ENCODE results near the gene SDHB. TPM values are rescaled to one million over a fixed set of nuclear protein-coding genes. Genes with fewer than 3 reads are reported as not detected.

The SDHB gene
- total and polyA plus RNA-seq, 9 of the 15 experiments (the other 6 are each of a cell fraction or from before 2014, with no cell fraction given) = 207 to 554 (median 365) TPM

- TF ChIP-seq CREB5 (CRISPR knock-in tag; IDR thresholded peaks at IDR 0.05) (no peak), TEAD1 (CRISPR knock-in tag; IDR thresholded peaks at IDR 0.05) (no peak), ZNF224 (CRISPR knock-in tag; IDR thresholded peaks at IDR 0.05) (no peak)
These were observed 1.8 kb downstream of the SDHB start (continued) for GRCh38 chr1:17052038-17052437.

- WGBS (ENCODE audit: insufficient coverage, low coverage, missing lambda C conversion rate) = 86% methylated on average over 5 of the region's 5 CpGs
- intact Hi-C loops (cut with micrococcal nuclease) = loop anchor here (2.0 kb wide), 1 partner anchor 97 kb away; no protein-coding TSS in a partner anchor
- TF ChIP-seq SUPT5H (IDR thresholded peaks at IDR 0.05) = no peak
- no peak for TF ChIP-seq MAFK (IDR thresholded peaks at IDR 0.05; ENCODE audit: low read length)
- no peak for TF ChIP-seq ASH1L (IDR thresholded peaks at IDR 0.05; ENCODE audit: borderline replicate concordance, low read depth, partially characterized antibody)
- TF ChIP-seq CAMTA2 (CRISPR knock-in tag; conservative IDR thresholded peaks at IDR 0.05) = no peak
- TF ChIP-seq U2AF2 (optimal IDR thresholded peaks at IDR 0.05; ENCODE audit: low read depth, low read length) = no peak
- no peak for TF ChIP-seq ZBTB40 (IDR thresholded peaks at IDR 0.05)
- no peak for TF ChIP-seq ZBTB40 (CRISPR knock-in tag; IDR thresholded peaks at IDR 0.05)
- no peak for TF ChIP-seq ZNF507 (tag; conservative IDR thresholded peaks at IDR 0.05)
- TF ChIP-seq PYGO2 (tag; IDR thresholded peaks at IDR 0.05) = no peak
These were observed 5.9 kb downstream of the SDHB start for GRCh38 chr1:17047924-17048323.

More at GRCh38 chr1:17047924-17048323, 5.9 kb downstream of the SDHB start:
- ATAC-seq = peak; percentile 56
- Histone ChIP-seq H3K79me2 (ENCODE audit: control insufficient read depth, insufficient read depth, low read length) (peaks cover 75% of the 10 kb centered on the region), H3K27ac (ENCODE audit: extremely low read depth, low read depth, low read length) (no peak overlapping the region), H3K4me2 (ENCODE audit: insufficient read depth, low read length) (no peak overlapping the region), H3K4me1 (replicated peaks in 1 of 2; ENCODE audit: control insufficient read depth in 2 of 2, insufficient read depth in 2 of 2, low read length in 2 of 2) (peaks cover 0 to 10% of the 10 kb centered on the region in 2 experiments; a peak in 2 of 5 replicates), H3K27me3 (ENCODE audit: control insufficient read depth in 2 of 2, insufficient read depth in 2 of 2, low read length in 2 of 2) (no peaks in the 10 kb centered on the region), H3K9me3 (replicated peaks; ENCODE audit: control insufficient read depth, insufficient read depth, low read depth, low read length) (no peaks in the 10 kb centered on the region), H3K9me1 (ENCODE audit: control insufficient read depth, insufficient read depth, low read length) (no peaks in the 10 kb centered on the region), H3K9ac (ENCODE audit: insufficient read depth in 1 of 2, low read depth in 2 of 2, low read length in 2 of 2) (no peak overlapping the region), H2AFZ (ENCODE audit: low read depth, low read length) (no peak overlapping the region), H3K4me3 (no peak overlapping the region), H4K20me1 (replicated peaks; ENCODE audit: control insufficient read depth, insufficient read depth, low read length) (0 out of 2 replicates have a peak, but pooled peaks cover 3% of the 10 kb centered on the region), H3K36me3 (ENCODE audit: control insufficient read depth, insufficient read depth, low read length) (peaks cover 75% of the 10 kb centered on the region)
- no peak for FAIRE-seq
- in situ Hi-C loops (cut with MboI) = loop anchor here (25.0 kb wide), 1 partner anchor 461 kb away; no protein-coding TSS in a partner anchor
- POLR2A ChIA-PET = interaction anchor here (1.0 to 1.9 kb wide), 3 partner anchors 14 to 143 kb away, joined by 3 to 6 read pairs (median 6); no protein-coding TSS in a partner anchor
- no peak for DNase-seq (ENCODE audit: extremely low read depth in 1 of 4, low spot score in 3 of 4)
- no TSS peak for BruUV-seq (replicated peaks)
- CTCF ChIA-PET (ENCODE audit: low intra/inter-chr PET ratio) = no interaction called here
